ENCODE results near the gene MYRIP.

GRCh38 chr3:39781025-39781424 is 28.4 kb upstream of the MYRIP start:
- no peak for TF ChIP-seq CTCF (conservative IDR thresholded peaks at IDR 0.05)
- TF ChIP-seq ZFX (IDR thresholded peaks at IDR 0.05), result no peak

Measured in C4-2B (cell line).